ENCODE results near the gene ECE1.

The ECE1 gene

DNA sequence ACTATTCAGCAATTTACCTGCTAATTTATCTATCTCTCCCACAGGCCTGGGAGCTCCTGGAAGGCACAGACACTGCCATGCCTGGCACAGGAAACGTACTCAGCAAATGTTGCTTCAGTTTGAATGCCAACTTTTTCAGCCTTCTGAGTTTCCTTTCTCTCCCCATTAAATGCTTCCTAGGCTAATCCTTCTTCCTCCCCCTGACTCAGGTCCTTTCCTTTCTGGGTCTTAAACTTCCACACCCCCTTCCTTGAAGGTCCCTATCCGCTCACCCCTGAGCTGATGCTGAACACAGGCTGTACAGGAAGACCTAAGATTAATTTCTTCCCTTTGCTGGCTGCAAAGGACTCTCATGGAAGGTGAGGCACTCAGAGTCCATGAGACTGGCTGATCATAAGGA lies 40.3 kb upstream of the ECE1 start:
- peaks cover 3% of the 10 kb centered on the region for H3F3A ChIP-seq (ENCODE audit: low read depth)
- H3K4me3 ChIP-seq (ENCODE audit: low read length, poor library complexity, severe bottlenecking): no peak overlapping the region
- peaks cover 55% of the 10 kb centered on the region for H3K4me1 ChIP-seq (ENCODE audit: insufficient read depth, low read length, poor library complexity, severe bottlenecking)
- no peaks in the 10 kb centered on the region for H3K36me3 ChIP-seq (ENCODE audit: insufficient read depth, low read length)
- no peaks in the 10 kb centered on the region for H3K27me3 ChIP-seq (ENCODE audit: insufficient read depth, low read length, poor library complexity, severe bottlenecking)
- no peak overlapping the region for H2AFZ ChIP-seq (ENCODE audit: low read length)
- no peaks in the 10 kb centered on the region for H4K20me1 ChIP-seq (ENCODE audit: insufficient read depth, low read length, poor library complexity, severe bottlenecking)
- peaks cover 8% of the 10 kb centered on the region; the same call in 1 of the 2 replicates for H3K79me2 ChIP-seq (ENCODE audit: insufficient read depth, low read length)
- TF ChIP-seq, protein P1, sequence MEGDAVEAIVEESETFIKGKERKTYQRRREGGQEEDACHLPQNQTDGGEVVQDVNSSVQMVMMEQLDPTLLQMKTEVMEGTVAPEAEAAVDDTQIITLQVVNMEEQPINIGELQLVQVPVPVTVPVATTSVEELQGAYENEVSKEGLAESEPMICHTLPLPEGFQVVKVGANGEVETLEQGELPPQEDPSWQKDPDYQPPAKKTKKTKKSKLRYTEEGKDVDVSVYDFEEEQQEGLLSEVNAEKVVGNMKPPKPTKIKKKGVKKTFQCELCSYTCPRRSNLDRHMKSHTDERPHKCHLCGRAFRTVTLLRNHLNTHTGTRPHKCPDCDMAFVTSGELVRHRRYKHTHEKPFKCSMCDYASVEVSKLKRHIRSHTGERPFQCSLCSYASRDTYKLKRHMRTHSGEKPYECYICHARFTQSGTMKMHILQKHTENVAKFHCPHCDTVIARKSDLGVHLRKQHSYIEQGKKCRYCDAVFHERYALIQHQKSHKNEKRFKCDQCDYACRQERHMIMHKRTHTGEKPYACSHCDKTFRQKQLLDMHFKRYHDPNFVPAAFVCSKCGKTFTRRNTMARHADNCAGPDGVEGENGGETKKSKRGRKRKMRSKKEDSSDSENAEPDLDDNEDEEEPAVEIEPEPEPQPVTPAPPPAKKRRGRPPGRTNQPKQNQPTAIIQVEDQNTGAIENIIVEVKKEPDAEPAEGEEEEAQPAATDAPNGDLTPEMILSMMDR (conservative IDR thresholded peaks at IDR 0.05; ENCODE audit: low read length): no peak
- TF ChIP-seq EZH2phosphoT487 (IDR thresholded peaks at IDR 0.05; ENCODE audit: borderline replicate concordance): no peak
- no peaks in the 10 kb centered on the region for H3K9me3 ChIP-seq (ENCODE audit: insufficient read depth, low read depth, low read length)
- no peak overlapping the region for H3K4me2 ChIP-seq (ENCODE audit: low read depth, low read length, poor library complexity, severe bottlenecking)
- H3K9me2 ChIP-seq (replicated peaks; ENCODE audit: low read depth, low read length): no peaks in the 10 kb centered on the region
- H3K9ac ChIP-seq (ENCODE audit: low read depth, low read length, poor library complexity, severe bottlenecking): no peak overlapping the region

DNA sequence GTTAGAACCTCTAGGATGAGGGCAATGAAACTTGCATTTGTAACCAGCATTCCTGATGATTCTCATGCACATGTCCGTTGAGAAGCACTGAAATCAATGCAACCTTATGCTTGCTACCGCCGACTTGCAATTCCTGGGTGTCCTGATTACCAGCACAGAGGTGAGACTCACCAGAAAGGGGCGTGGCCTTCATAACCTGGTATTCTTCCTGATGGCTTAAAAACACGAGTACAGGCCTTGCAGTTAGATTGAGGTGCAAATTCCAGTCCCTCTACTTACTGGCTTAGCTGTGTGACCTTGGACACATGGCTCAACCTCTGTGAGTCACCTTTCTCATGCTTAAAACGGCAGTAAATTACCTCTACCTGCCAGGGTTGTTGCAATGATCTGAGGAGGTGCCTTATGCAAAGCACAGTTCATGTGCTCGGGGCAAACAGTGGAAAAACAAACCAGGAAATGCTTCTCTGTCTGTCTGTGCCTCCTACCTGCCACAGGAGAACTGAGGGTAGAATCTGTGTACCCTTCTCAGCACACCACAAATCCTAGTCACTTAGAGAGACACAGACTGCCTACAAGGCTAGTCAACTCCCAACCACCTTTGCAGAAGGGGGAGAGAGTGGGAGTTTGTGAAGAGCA lies 39.1 kb upstream of the ECE1 start:
- Histone ChIP-seq H3K9ac (ENCODE audit: low read depth, low read length, poor library complexity, severe bottlenecking) (no peak overlapping the region), H3K36me3 (ENCODE audit: insufficient read depth, low read length) (no peaks in the 10 kb centered on the region), H4K20me1 (ENCODE audit: insufficient read depth, low read length, poor library complexity, severe bottlenecking) (no peaks in the 10 kb centered on the region), H3K27me3 (ENCODE audit: insufficient read depth, low read length, poor library complexity, severe bottlenecking) (no peaks in the 10 kb centered on the region), H3K4me1 (ENCODE audit: insufficient read depth, low read length, poor library complexity, severe bottlenecking) (peaks cover 55% of the 10 kb centered on the region), H2AFZ (ENCODE audit: low read length) (no peak overlapping the region), H3K9me2 (replicated peaks; ENCODE audit: low read depth, low read length) (no peaks in the 10 kb centered on the region), H3K4me2 (ENCODE audit: low read depth, low read length, poor library complexity, severe bottlenecking) (no peak overlapping the region), H3K79me2 (ENCODE audit: insufficient read depth, low read length) (peaks cover 3% of the 10 kb centered on the region; the same call in 1 of the 2 replicates), H3K4me3 (ENCODE audit: low read length, poor library complexity, severe bottlenecking) (no peak overlapping the region), H3K9me3 (ENCODE audit: insufficient read depth, low read depth, low read length) (no peaks in the 10 kb centered on the region), H3F3A (ENCODE audit: low read depth) (peaks cover 3% of the 10 kb centered on the region; the same call in 1 of the 2 replicates)
- TF ChIP-seq, protein P1 (conservative IDR thresholded peaks at IDR 0.05; ENCODE audit: low read length): no peak
- TF ChIP-seq EZH2phosphoT487 (IDR thresholded peaks at IDR 0.05; ENCODE audit: borderline replicate concordance): no peak

DNA sequence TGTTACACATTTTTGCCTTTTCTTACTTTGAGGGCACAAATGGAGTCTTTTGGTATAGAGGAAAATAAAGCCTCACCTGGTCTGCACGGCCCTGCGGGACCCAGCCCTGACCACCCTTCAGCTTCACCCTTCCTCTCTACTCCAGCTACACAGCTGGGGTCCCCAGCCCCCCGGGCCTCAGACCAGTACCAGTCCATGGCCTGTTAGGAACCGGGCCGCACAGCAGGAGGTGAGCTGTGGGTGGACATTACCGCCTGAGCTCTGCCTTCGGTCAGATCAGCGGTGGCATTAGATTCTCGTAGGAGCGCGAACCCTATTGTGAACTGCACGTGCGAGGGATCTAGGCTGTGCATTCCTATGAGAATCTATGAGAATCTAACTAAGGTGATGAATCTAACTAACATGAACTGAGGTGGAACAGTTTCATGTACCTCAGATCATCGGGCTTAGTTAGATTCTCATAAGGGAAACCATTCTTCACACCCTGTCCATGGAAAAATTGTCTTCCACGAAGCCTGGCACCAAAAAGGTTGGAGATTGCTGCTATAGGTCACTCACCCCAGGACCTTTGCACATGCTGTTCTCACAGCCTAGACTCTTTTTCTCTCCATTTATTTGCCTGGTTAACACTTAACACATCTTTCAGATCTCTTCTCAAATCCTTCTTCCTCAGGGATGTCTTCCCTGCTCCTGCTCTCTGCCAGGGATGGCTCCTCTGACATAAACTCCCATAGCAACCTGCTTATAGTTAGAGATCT lies 37.5 kb upstream of the ECE1 start:
- H3K9me2 ChIP-seq (replicated peaks; ENCODE audit: low read depth, low read length): no peaks in the 10 kb centered on the region
- H2AFZ ChIP-seq (ENCODE audit: low read length): no peak overlapping the region
- no peaks in the 10 kb centered on the region for H4K20me1 ChIP-seq (ENCODE audit: insufficient read depth, low read length, poor library complexity, severe bottlenecking)
- H3K4me2 ChIP-seq (ENCODE audit: low read depth, low read length, poor library complexity, severe bottlenecking): no peak overlapping the region
- no peaks in the 10 kb centered on the region; the same call in 1 of the 2 replicates for H3F3A ChIP-seq (ENCODE audit: low read depth)
- H3K4me3 ChIP-seq (ENCODE audit: low read length, poor library complexity, severe bottlenecking): no peak overlapping the region
- H3K9me3 ChIP-seq (ENCODE audit: insufficient read depth, low read depth, low read length): no peaks in the 10 kb centered on the region
- peaks cover 60% of the 10 kb centered on the region for H3K4me1 ChIP-seq (ENCODE audit: insufficient read depth, low read length, poor library complexity, severe bottlenecking)
- H3K79me2 ChIP-seq (ENCODE audit: insufficient read depth, low read length): peaks cover 3% of the 10 kb centered on the region; the same call in 1 of the 2 replicates
- H3K27me3 ChIP-seq (ENCODE audit: insufficient read depth, low read length, poor library complexity, severe bottlenecking): no peaks in the 10 kb centered on the region
- no peaks in the 10 kb centered on the region for H3K36me3 ChIP-seq (ENCODE audit: insufficient read depth, low read length)
- H3K9ac ChIP-seq (ENCODE audit: low read depth, low read length, poor library complexity, severe bottlenecking): no peak overlapping the region
- TF ChIP-seq, protein P1 (conservative IDR thresholded peaks at IDR 0.05; ENCODE audit: low read length): no peak
- no peak for TF ChIP-seq EZH2phosphoT487 (IDR thresholded peaks at IDR 0.05; ENCODE audit: borderline replicate concordance)
